ENCODE results near the gene MT1F. TPM values are rescaled to one million over a fixed set of nuclear protein-coding genes. Genes with fewer than 3 reads are reported as not detected.

Gene MT1F
- total and polyA plus RNA-seq, 2 experiments from 2014 or later, result not detected

DNA sequence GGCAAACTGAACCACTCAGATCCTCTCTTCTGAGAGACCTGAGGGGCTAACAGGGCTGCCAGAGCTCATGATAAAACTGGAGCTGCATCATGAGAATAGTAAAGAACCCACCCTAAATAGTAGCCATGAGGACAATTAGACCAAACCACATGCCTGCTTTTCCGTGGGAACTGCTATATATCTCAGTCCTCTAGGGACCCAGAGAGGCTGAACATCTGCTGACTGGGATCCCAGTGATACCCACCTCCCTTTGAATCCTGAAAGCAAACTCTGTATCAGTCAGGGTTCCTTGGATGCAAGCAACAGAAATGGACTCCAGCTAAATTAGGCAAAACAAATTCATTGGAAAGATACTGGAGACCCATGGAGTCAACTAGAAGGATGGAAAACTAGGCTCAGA lies 31.0 kb downstream of the MT1F start:
- no peak for DNase-seq (ENCODE audit: low read depth in 1 of 2, low spot score in 1 of 2)
- no peaks in the 10 kb centered on the region for H3K4me1 ChIP-seq (ENCODE audit: low read depth)
- no peak overlapping the region for H3K4me3 ChIP-seq
- peaks cover 10% of the 10 kb centered on the region for H3K27me3 ChIP-seq
- no peak overlapping the region for H3K27ac ChIP-seq
- H3K9me3 ChIP-seq (ENCODE audit: low read depth), result no peaks in the 10 kb centered on the region
- H3K36me3 ChIP-seq, result no peaks in the 10 kb centered on the region
- TF ChIP-seq, protein P1, sequence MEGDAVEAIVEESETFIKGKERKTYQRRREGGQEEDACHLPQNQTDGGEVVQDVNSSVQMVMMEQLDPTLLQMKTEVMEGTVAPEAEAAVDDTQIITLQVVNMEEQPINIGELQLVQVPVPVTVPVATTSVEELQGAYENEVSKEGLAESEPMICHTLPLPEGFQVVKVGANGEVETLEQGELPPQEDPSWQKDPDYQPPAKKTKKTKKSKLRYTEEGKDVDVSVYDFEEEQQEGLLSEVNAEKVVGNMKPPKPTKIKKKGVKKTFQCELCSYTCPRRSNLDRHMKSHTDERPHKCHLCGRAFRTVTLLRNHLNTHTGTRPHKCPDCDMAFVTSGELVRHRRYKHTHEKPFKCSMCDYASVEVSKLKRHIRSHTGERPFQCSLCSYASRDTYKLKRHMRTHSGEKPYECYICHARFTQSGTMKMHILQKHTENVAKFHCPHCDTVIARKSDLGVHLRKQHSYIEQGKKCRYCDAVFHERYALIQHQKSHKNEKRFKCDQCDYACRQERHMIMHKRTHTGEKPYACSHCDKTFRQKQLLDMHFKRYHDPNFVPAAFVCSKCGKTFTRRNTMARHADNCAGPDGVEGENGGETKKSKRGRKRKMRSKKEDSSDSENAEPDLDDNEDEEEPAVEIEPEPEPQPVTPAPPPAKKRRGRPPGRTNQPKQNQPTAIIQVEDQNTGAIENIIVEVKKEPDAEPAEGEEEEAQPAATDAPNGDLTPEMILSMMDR (IDR thresholded peaks at IDR 0.05; ENCODE audit: low read depth, low read length), result no peak

DNA sequence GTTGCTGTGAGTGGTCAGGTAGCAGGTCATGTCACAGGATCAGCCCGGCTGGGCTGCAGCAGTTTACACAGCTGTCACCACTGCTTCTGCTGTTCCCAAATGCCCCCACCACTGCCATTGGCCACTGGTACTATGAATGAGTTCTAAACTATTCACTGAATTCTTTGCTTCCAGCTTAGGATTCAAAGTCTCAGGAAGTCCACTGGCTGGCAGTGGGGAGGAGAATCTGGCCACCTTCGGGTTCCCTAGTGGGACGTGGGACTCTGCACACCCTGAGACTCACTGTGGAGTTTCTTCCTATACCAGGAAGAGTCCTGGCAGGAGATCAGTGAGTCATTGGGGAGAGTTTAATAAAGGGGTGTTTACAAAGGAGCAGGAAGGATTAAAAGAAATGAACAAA lies 31.4 kb downstream of the MT1F start:
- no peak for DNase-seq (ENCODE audit: low read depth in 1 of 2, low spot score in 1 of 2)
- no peaks in the 10 kb centered on the region for H3K9me3 ChIP-seq (ENCODE audit: low read depth)

DNA sequence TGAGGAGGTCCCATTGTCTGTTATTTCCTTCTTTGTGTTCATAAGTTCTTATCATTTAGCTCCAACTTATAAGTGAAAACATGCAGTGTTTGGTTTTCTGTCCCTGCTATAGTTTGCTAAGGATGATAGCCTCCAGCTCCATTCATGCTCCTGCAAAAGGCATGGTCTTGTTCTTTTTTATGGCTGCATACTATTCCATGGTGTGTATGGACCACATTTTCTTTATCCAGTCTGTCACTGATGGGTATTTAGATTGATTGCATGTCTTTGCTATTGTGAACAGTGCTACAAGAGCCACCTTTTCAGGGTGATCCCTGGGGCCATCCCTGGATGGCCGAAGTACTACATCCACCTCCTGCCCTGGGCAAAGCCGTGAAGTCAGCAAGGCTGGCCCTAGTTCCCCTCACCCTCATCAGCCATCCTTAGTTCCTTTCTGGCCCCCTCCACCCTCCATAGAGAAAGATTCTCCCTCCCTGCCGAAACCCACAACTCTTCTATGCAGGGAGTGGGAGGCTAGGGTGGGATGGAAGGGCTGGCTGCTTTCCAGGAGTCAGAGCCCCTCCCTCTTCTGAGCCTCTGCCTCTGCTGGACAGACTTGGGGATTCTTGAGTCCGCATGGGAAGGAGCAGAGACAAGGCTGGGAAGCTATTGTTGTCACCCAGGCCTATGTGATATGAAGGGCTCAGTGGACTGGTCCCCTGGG lies 32.8 kb downstream of the MT1F start:
- Histone ChIP-seq H3K27me3 (no peaks in the 10 kb centered on the region), H3K27ac (no peak overlapping the region), H3K4me3 (no peak overlapping the region), H3K36me3 (no peaks in the 10 kb centered on the region), H3K4me1 (ENCODE audit: low read depth) (no peaks in the 10 kb centered on the region), H3K9me3 (ENCODE audit: low read depth) (no peaks in the 10 kb centered on the region)
- TF ChIP-seq, protein P1 (IDR thresholded peaks at IDR 0.05; ENCODE audit: low read depth, low read length), result no peak
- no peak for DNase-seq (ENCODE audit: low read depth in 1 of 2, low spot score in 1 of 2)

More for the DNA sequence above, 31.4 kb downstream of the MT1F start:
- TF ChIP-seq, protein P1 (IDR thresholded peaks at IDR 0.05; ENCODE audit: low read depth, low read length), result no peak
- no peak overlapping the region for H3K27ac ChIP-seq
- H3K4me3 ChIP-seq, result no peak overlapping the region
- no peaks in the 10 kb centered on the region for H3K4me1 ChIP-seq (ENCODE audit: low read depth)
- H3K27me3 ChIP-seq, result peaks cover 9% of the 10 kb centered on the region
- H3K36me3 ChIP-seq, result no peaks in the 10 kb centered on the region

DNA sequence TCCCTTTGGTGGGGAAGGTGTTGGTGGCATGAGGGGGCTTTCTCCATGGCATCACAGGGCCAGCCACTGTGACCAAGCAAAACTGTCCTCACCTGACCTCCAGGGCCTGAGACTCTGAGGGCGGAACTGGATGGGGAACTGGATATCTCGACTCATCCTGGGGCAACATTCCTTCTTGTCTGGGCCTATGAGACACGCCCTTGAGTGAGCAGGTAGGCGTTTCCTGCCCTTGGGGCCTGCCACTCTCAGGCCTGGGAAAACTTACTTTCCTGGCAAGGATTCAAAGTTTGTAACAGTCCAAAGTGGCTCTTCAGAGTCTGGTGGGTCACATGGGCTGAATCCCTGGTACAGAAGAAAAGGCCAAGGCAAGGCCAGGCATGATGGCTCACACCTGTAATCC lies 34.1 kb downstream of the MT1F start:
- H3K4me1 ChIP-seq (ENCODE audit: low read depth), result no peaks in the 10 kb centered on the region
- no peak overlapping the region for H3K27ac ChIP-seq
- no peaks in the 10 kb centered on the region for H3K27me3 ChIP-seq
- H3K4me3 ChIP-seq, result no peak overlapping the region
- no peaks in the 10 kb centered on the region for H3K36me3 ChIP-seq
- TF ChIP-seq, protein P1 (IDR thresholded peaks at IDR 0.05; ENCODE audit: low read depth, low read length), result no peak
- no peaks in the 10 kb centered on the region for H3K9me3 ChIP-seq (ENCODE audit: low read depth)
- peak in 1 of 2 donors; percentile 74 for DNase-seq (ENCODE audit: low read depth in 1 of 2, low spot score in 1 of 2)

DNA sequence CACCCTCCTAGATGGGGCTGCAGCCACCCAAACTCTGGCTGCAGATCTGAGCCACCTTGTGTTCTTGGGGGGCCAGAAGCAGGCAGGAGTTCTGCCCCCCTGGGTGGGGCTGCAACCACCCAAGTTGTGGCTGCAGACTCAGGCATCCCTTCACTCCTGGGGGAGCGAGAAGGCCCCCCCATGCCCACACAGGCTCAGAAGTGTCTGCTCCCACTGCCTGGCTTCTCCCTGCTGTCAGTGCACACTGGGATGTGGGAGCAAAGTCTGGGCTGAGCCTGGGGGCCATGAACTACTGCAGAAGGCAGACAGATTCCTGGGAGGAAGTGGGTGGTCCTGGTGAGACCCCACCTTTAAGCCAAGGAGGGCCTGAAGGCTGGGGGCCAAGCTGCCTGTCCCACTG lies 37.5 kb downstream of the MT1F start:
- Histone ChIP-seq H3K27ac (no peak overlapping the region), H3K4me1 (ENCODE audit: low read depth) (no peaks in the 10 kb centered on the region), H3K9me3 (ENCODE audit: low read depth) (no peaks in the 10 kb centered on the region), H3K36me3 (no peaks in the 10 kb centered on the region), H3K27me3 (no peaks in the 10 kb centered on the region), H3K4me3 (no peak overlapping the region)
- TF ChIP-seq, protein P1 (IDR thresholded peaks at IDR 0.05; ENCODE audit: low read depth, low read length), result no peak
- no peak for DNase-seq (ENCODE audit: low read depth in 1 of 2, low spot score in 1 of 2)
